Cardiac fibroblast (primary cell): ENCODE results near the gene FRMD3.

ENCODE experiments used
- DNase-seq, 2 donors: peaks; one replicate each; pipeline versions ENCODE4 v3.0.0 to v3.0.0-alpha.2; 2010; ENCODE audit warnings: low read depth in 2 of 2
- H3K4me3 ChIP-seq, 2 donors: replicated peaks in 1 of 2; 1 replicate in 1 of 2; 2 replicates in 1 of 2; pipeline ENCODE4 v1.5.1; 2011; ENCODE audit warnings: low read depth in 2 of 2, low read length in 2 of 2, mild to moderate bottlenecking in 2 of 2, moderate library complexity in 1 of 2
- CTCF ChIP-seq: IDR thresholded peaks from one replicate; pipeline ENCODE4 v1.5.1; 2011; ENCODE audit warnings: low read depth, mild to moderate bottlenecking, low read length, inconsistent platforms

FRMD3 gene

GRCh38 chr9:83419961-83420360 is 118.2 kb downstream of the FRMD3 start:
- H3K4me3 ChIP-seq, result no peak overlapping the region
- TF ChIP-seq CTCF, result no peak

GRCh38 chr9:83418283-83418682 is 119.9 kb downstream of the FRMD3 start:
- H3K4me3 ChIP-seq, result no peak overlapping the region
- TF ChIP-seq CTCF, result no peak
- peak in 1 of 2 donors; percentile 19 for DNase-seq

More at GRCh38 chr9:83419961-83420360, 118.2 kb downstream of the FRMD3 start:
- no peak for DNase-seq

- H3K4me3 ChIP-seq, result no peak overlapping the region
- no peak for DNase-seq
- no peak for TF ChIP-seq CTCF
Observed at GRCh38 chr9:83413367-83413766, 124.8 kb downstream of the FRMD3 start.

- no peak overlapping the region for H3K4me3 ChIP-seq
- no peak for TF ChIP-seq CTCF
- DNase-seq, result no peak
Observed at GRCh38 chr9:83410701-83411100, 127.5 kb downstream of the FRMD3 start.

- H3K4me3 ChIP-seq, result no peak overlapping the region
- no peak for DNase-seq
- TF ChIP-seq CTCF, result no peak
Observed at GRCh38 chr9:83406921-83407320, 131.3 kb downstream of the FRMD3 start.

- TF ChIP-seq CTCF, result no peak
- no peak overlapping the region for H3K4me3 ChIP-seq
- peak in 1 of 2 donors; percentile 46 for DNase-seq
Observed at GRCh38 chr9:83405759-83406158, 132.4 kb downstream of the FRMD3 start.

- DNase-seq, result peak; percentile 67 to 77
- no peak for TF ChIP-seq CTCF
- H3K4me3 ChIP-seq, result no peak overlapping the region
Observed at GRCh38 chr9:83403527-83404238, 134.5 kb downstream of the FRMD3 start.
